Measurements from ENCODE around the gene BMF. TPM values are rescaled to one million over a fixed set of nuclear protein-coding genes. Genes with fewer than 3 reads are reported as not detected.
"Not testable (repeated sequence)": the region's sequence is repeated elsewhere in the genome, so short reads cannot be mapped to it uniquely, and the experiment has no call there.

Gene BMF
- total RNA-seq, 3 donors from 2014 or later: 12.6 to 32.1 (median 28.7) TPM

GRCh38 chr15:40130799-40131502 is 22.3 kb upstream of the BMF start:
- Histone ChIP-seq H3K36me3 (ENCODE audit: low read depth) (no peaks in the 10 kb centered on the region), H3K9me3 (no peaks in the 10 kb centered on the region), H3K4me3 (no peak overlapping the region), H3K4me1 (ENCODE audit: low read depth) (no peaks in the 10 kb centered on the region)
- TF ChIP-seq, protein P1, sequence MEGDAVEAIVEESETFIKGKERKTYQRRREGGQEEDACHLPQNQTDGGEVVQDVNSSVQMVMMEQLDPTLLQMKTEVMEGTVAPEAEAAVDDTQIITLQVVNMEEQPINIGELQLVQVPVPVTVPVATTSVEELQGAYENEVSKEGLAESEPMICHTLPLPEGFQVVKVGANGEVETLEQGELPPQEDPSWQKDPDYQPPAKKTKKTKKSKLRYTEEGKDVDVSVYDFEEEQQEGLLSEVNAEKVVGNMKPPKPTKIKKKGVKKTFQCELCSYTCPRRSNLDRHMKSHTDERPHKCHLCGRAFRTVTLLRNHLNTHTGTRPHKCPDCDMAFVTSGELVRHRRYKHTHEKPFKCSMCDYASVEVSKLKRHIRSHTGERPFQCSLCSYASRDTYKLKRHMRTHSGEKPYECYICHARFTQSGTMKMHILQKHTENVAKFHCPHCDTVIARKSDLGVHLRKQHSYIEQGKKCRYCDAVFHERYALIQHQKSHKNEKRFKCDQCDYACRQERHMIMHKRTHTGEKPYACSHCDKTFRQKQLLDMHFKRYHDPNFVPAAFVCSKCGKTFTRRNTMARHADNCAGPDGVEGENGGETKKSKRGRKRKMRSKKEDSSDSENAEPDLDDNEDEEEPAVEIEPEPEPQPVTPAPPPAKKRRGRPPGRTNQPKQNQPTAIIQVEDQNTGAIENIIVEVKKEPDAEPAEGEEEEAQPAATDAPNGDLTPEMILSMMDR (IDR thresholded peaks at IDR 0.05): no peak
- intact Hi-C loops (cut with DNase I, micrococcal nuclease): no loop called here
- DNase-seq (no peak), ATAC-seq (no peak)

- TF ChIP-seq, protein P1 (IDR thresholded peaks at IDR 0.05): no peak
- Histone ChIP-seq H3K4me1 (ENCODE audit: low read depth) (no peaks in the 10 kb centered on the region), H3K4me3 (no peak overlapping the region), H3K36me3 (ENCODE audit: low read depth) (no peaks in the 10 kb centered on the region), H3K9me3 (no peaks in the 10 kb centered on the region)
- intact Hi-C loops (cut with DNase I, micrococcal nuclease): no loop called here
- ATAC-seq (no peak), DNase-seq (no peak)
Measured at GRCh38 chr15:40130118-40130517, 21.4 kb upstream of the BMF start.

GRCh38 chr15:40128766-40129660 is 20.3 kb upstream of the BMF start:
- DNase-seq (no peak), ATAC-seq (peak; percentile 18)
- intact Hi-C loops (cut with DNase I, micrococcal nuclease): no loop called here
- Histone ChIP-seq H3K4me3 (no peak overlapping the region), H3K36me3 (ENCODE audit: low read depth) (no peaks in the 10 kb centered on the region), H3K9me3 (no peaks in the 10 kb centered on the region), H3K4me1 (ENCODE audit: low read depth) (no peaks in the 10 kb centered on the region)
- TF ChIP-seq, protein P1 (IDR thresholded peaks at IDR 0.05): no peak

GRCh38 chr15:40125950-40126349 is 17.3 kb upstream of the BMF start:
- intact Hi-C loops (cut with DNase I, micrococcal nuclease): no loop called here
- no peak for ATAC-seq
- Histone ChIP-seq H3K4me1 (ENCODE audit: low read depth) (no peaks in the 10 kb centered on the region), H3K9me3 (no peaks in the 10 kb centered on the region), H3K36me3 (ENCODE audit: low read depth) (no peaks in the 10 kb centered on the region), H3K4me3 (no peak overlapping the region)
- DNase-seq: no peak
- TF ChIP-seq, protein P1 (IDR thresholded peaks at IDR 0.05): no peak

GRCh38 chr15:40124807-40125285 is 16.2 kb upstream of the BMF start:
- peak; percentile 81 for ATAC-seq
- H3K36me3 ChIP-seq (ENCODE audit: low read depth); intact Hi-C loops (cut with DNase I, micrococcal nuclease); H3K9me3 ChIP-seq; H3K4me1 ChIP-seq (ENCODE audit: low read depth); DNase-seq; H3K4me3 ChIP-seq: not testable (repeated sequence)

DNA sequence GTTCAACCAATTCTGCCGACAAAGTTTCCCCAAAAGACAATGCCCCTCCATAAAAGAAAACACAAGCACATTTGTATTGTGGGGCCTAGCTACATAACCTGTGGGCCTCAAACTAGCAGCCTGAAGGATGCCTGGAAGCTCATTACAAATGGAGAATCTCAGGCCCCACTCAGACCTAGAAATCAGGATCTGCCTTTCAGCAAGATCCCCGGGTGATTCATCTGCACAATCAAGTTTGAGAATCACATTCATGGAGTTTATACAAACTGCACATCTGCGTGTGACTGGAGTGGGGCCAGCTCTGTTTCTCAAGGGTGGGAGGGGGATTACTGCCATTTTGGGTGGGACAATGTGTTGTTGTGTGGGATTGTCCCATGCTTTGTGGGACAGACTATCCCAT is 15.7 kb upstream of the BMF start:
- H3K4me3 ChIP-seq; H3K4me1 ChIP-seq (ENCODE audit: low read depth); H3K9me3 ChIP-seq; ATAC-seq; DNase-seq; intact Hi-C loops (cut with DNase I, micrococcal nuclease); H3K36me3 ChIP-seq (ENCODE audit: low read depth): not testable (repeated sequence)

GRCh38 chr15:40123863-40124262 is 15.2 kb upstream of the BMF start:
- intact Hi-C loops (cut with DNase I, micrococcal nuclease); ATAC-seq; H3K36me3 ChIP-seq (ENCODE audit: low read depth); H3K9me3 ChIP-seq; H3K4me3 ChIP-seq; H3K4me1 ChIP-seq (ENCODE audit: low read depth); DNase-seq: not testable (repeated sequence)

DNA sequence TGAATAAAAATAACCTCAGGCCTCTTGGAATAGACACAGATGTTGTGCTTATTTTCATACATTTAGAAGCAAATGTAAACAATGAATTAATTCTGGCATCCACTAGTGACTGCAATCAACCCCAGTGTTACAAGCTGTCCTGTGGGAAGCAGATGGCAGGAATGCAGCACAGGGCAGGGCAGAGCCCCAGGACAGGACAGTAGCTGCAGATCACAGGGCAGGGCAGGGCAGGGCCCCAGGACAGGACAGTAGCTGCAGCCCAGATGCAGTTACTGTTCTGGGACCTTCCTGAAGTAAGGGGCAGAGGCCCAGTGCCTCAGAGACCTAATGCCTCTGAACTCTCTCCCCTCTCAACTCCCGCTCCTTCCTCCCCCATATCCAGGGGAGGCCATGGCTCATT is 14.3 kb upstream of the BMF start:
- H3K4me1 ChIP-seq (ENCODE audit: low read depth); H3K9me3 ChIP-seq; ATAC-seq; DNase-seq; intact Hi-C loops (cut with DNase I, micrococcal nuclease); H3K4me3 ChIP-seq; H3K36me3 ChIP-seq (ENCODE audit: low read depth): not testable (repeated sequence)

All from mucosa of descending colon (tissue), 3 donors.